Stomach (tissue), 4 donors: ENCODE results near the gene WDR7.

Experiments
- EP300 ChIP-seq: sonication (generic); formaldehyde crosslinking; IDR thresholded peaks from one replicate; pipeline ENCODE4 v1.6.1; 2017; ENCODE audit warnings: antibody characterized with exemption
- POLR2A ChIP-seq, 4 donors: fragments of 450-650 bp; IDR thresholded peaks; one replicate each; pipeline ENCODE4 v1.6.1; 2016; ENCODE audit warnings: antibody characterized with exemption in 4 of 4, control low read depth in 2 of 4, mild to moderate bottlenecking in 1 of 4, moderate library complexity in 1 of 4
- POLR2AphosphoS5 ChIP-seq, 3 donors: sonication (generic); formaldehyde crosslinking; IDR thresholded peaks; one replicate each; pipeline ENCODE4 v1.6.1; 2016; ENCODE audit warnings: antibody characterized with exemption in 3 of 3
- TF ChIP-seq, protein P1 (sequence below), 7 experiments: fragments of 450-650 bp in 4 of 7; fragments of 200-600 bp in 3 of 7; sonication (generic) in 3 of 7; IDR thresholded peaks; one replicate each; pipeline ENCODE4 v1.5.1; 2016 to 2019; ENCODE audit warnings: antibody characterized with exemption in 7 of 7, control low read depth in 2 of 7, mild to moderate bottlenecking in 1 of 7

DNA sequence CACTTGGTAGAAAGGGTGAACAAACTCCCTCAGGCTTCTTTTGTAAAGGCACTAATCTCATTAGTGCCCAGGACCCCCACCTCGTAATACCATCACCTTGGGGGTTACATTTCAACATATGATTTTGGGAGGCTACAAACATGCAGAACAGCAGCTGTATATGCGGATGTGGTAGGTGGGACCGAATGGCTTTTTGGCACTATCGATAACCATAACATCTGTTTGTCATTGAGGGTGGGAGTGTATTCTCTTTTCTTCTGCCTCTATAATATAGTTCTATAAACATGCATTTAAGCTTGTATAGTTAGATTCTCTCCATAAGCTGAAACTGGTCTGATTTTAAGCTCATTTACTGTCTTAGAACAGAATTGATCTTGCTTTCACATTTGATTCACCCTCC lies 256.6 kb downstream of the WDR7 start:
- TF ChIP-seq, protein P1, sequence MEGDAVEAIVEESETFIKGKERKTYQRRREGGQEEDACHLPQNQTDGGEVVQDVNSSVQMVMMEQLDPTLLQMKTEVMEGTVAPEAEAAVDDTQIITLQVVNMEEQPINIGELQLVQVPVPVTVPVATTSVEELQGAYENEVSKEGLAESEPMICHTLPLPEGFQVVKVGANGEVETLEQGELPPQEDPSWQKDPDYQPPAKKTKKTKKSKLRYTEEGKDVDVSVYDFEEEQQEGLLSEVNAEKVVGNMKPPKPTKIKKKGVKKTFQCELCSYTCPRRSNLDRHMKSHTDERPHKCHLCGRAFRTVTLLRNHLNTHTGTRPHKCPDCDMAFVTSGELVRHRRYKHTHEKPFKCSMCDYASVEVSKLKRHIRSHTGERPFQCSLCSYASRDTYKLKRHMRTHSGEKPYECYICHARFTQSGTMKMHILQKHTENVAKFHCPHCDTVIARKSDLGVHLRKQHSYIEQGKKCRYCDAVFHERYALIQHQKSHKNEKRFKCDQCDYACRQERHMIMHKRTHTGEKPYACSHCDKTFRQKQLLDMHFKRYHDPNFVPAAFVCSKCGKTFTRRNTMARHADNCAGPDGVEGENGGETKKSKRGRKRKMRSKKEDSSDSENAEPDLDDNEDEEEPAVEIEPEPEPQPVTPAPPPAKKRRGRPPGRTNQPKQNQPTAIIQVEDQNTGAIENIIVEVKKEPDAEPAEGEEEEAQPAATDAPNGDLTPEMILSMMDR (IDR thresholded peaks at IDR 0.05) = no peak
- TF ChIP-seq EP300 = no peak
- no peak for TF ChIP-seq POLR2A (IDR thresholded peaks at IDR 0.05)
- no peak for TF ChIP-seq POLR2AphosphoS5 (IDR thresholded peaks at IDR 0.05)
